ENCODE data around the gene KRT222. TPM values are rescaled to one million over a fixed set of nuclear protein-coding genes. Genes with fewer than 3 reads are reported as not detected.

The KRT222 gene
- total RNA-seq, 1 donor from 2014 or later: not detected

DNA sequence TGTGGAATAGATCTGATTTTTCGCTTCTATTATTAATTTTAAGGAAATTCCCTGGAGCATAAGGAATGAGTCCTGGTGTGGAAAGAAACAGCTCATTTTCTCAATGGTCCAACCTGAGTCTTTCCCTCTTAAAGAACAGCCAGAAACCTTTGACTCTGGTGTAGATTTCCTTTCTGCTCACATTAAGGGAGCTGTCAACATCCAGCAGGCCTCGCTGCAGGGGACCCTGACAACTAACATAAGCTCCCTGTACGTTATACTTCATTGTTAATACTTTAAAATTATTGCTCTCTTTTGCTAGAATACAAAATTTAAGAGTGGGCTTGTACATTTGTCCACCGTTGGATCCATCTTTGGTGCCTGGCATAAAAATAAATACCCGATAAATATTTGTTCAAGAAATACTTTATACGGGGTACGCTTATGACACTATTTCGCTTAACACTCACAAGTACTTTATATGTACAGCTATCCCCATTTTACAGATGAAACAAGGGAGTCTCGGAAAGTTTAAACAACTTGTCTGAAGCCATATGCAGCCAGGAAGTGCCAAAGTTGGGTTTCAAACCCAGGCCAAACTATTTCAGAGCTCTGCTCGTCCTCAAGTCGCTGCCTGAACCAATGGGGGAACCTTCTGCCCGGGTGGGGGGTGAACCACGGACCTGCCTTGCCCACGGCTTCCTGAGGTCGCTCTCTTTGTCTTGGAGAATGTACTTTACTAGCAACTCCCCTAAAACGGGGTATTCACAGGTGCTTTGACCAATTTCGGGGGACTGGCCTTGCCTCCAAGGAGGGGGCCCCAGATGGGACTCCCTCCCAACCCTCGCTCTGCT lies 18.0 kb downstream of the KRT222 start:
- TF ChIP-seq, protein P1, sequence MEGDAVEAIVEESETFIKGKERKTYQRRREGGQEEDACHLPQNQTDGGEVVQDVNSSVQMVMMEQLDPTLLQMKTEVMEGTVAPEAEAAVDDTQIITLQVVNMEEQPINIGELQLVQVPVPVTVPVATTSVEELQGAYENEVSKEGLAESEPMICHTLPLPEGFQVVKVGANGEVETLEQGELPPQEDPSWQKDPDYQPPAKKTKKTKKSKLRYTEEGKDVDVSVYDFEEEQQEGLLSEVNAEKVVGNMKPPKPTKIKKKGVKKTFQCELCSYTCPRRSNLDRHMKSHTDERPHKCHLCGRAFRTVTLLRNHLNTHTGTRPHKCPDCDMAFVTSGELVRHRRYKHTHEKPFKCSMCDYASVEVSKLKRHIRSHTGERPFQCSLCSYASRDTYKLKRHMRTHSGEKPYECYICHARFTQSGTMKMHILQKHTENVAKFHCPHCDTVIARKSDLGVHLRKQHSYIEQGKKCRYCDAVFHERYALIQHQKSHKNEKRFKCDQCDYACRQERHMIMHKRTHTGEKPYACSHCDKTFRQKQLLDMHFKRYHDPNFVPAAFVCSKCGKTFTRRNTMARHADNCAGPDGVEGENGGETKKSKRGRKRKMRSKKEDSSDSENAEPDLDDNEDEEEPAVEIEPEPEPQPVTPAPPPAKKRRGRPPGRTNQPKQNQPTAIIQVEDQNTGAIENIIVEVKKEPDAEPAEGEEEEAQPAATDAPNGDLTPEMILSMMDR (IDR thresholded peaks at IDR 0.05; ENCODE audit: unreplicated experiment): no peak
- peak overlapping the region; percentile 95 for H3K27ac Mint-ChIP-seq
- H3K4me1 Mint-ChIP-seq: peaks cover 37% of the 10 kb centered on the region
- peaks cover 19% of the 10 kb centered on the region for H3K36me3 Mint-ChIP-seq
- H3K27me3 Mint-ChIP-seq (ENCODE audit: low read depth): no peaks in the 10 kb centered on the region
- no peak for DNase-seq (ENCODE audit: low spot score in 2 of 2, unreplicated experiment in 2 of 2)
- H3K4me3 Mint-ChIP-seq: peak overlapping the region; percentile 79
- no peaks in the 10 kb centered on the region for H3K9me3 Mint-ChIP-seq

DNA sequence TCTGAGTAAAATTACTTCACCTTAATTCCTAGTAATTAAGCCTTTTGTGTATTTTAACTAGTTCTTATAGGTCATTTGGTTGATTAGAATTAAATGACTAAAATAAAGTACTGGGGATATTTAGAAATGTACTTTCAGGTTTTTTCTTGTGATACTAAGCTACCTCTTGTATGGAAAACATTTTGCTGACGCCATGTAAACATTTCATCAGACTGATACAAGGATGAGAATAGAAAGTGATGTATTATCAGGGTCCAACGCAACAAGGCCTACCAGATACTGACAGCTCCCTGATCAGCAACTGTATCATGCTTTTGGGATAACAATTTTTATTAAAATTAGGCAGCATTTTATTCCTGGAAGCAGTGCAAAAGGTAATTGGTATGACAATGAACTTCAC lies 19.0 kb downstream of the KRT222 start:
- H3K27me3 Mint-ChIP-seq (ENCODE audit: low read depth): no peaks in the 10 kb centered on the region
- H3K27ac Mint-ChIP-seq: peak overlapping the region; percentile 43
- H3K4me3 Mint-ChIP-seq: peak overlapping the region; percentile 45
- H3K9me3 Mint-ChIP-seq: no peaks in the 10 kb centered on the region
- TF ChIP-seq, protein P1 (IDR thresholded peaks at IDR 0.05; ENCODE audit: unreplicated experiment): no peak
- H3K4me1 Mint-ChIP-seq: peaks cover 40% of the 10 kb centered on the region
- no peak for DNase-seq (ENCODE audit: low spot score in 2 of 2, unreplicated experiment in 2 of 2)
- H3K36me3 Mint-ChIP-seq: peaks cover 22% of the 10 kb centered on the region

DNA sequence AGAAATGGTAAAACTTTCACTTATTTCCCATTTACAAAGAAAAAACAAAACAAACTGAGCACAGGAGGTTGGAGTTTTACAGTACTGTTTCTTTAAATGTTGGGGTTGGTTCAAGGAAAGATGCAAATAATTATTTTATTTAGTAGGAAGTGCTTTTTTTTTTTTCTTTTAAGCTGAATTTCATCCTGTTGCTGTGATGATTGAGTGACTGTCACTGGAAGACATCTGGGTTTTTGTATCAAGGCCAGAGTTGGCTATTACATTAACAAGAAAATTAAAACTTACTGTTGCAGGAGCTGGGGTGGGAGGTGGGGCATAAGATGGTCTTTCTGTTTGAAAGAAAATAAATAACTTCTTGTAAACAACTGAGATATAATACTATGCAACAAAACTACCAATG lies 19.7 kb downstream of the KRT222 start:
- H3K4me3 Mint-ChIP-seq: peak overlapping the region; percentile 28
- no peak for DNase-seq (ENCODE audit: low spot score in 2 of 2, unreplicated experiment in 2 of 2)
- no peaks in the 10 kb centered on the region for H3K9me3 Mint-ChIP-seq
- no peaks in the 10 kb centered on the region for H3K27me3 Mint-ChIP-seq (ENCODE audit: low read depth)
- peaks cover 40% of the 10 kb centered on the region for H3K4me1 Mint-ChIP-seq
- peak overlapping the region; percentile 54 for H3K27ac Mint-ChIP-seq
- peaks cover 25% of the 10 kb centered on the region for H3K36me3 Mint-ChIP-seq
- TF ChIP-seq, protein P1 (IDR thresholded peaks at IDR 0.05; ENCODE audit: unreplicated experiment): no peak

DNA sequence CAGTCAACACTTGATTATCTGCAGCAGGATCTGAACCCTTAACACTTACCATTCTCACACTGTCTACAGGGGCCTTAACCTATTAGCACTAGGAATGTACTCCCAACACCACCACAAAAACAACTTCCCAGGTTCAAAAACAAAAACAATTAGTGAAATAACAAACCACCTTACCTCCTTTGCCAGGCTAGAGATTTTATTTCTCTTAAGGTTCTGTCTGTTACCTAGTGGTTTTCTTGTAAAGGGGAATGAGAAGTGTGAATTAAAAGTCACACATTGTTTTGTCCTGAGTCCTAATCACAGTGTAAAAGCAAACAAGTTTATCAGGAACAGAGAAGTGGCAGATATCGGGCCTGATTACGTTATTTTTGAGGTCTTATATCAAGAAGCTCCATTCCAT lies 27.0 kb downstream of the KRT222 start:
- no peak for DNase-seq (ENCODE audit: low spot score in 2 of 2, unreplicated experiment in 2 of 2)
- Mint-ChIP-seq H3K9me3 (no peaks in the 10 kb centered on the region), H3K36me3 (peaks cover 39% of the 10 kb centered on the region), H3K27ac (no peak overlapping the region), H3K4me1 (peaks cover 4% of the 10 kb centered on the region), H3K4me3 (no peak overlapping the region), H3K27me3 (ENCODE audit: low read depth) (no peaks in the 10 kb centered on the region)
- TF ChIP-seq, protein P1 (IDR thresholded peaks at IDR 0.05; ENCODE audit: unreplicated experiment): no peak

DNA sequence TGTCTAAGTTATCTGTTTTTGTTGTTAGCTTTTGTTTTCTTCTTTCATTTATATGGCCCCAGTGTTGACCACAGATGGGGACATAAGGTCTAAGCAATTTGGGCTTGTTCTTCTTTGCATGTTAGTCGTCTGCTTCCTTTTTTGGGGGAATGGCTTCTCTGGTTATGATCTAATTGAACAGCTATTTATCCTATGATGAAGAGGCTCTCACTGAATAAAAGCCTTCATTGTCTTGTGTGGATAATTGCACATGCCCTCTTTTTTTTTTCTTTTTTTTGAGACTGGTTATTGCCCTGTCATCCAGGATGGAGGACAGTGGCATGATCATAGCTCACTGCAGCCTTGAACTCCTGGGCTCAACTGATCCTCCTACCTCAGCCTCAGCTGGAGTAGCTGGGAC lies 31.1 kb downstream of the KRT222 start:
- Mint-ChIP-seq H3K4me1 (no peaks in the 10 kb centered on the region), H3K36me3 (peaks cover 46% of the 10 kb centered on the region), H3K27ac (no peak overlapping the region), H3K27me3 (ENCODE audit: low read depth) (no peaks in the 10 kb centered on the region), H3K4me3 (no peak overlapping the region), H3K9me3 (no peaks in the 10 kb centered on the region)
- DNase-seq (ENCODE audit: low spot score in 2 of 2, unreplicated experiment in 2 of 2): no peak
- TF ChIP-seq, protein P1 (IDR thresholded peaks at IDR 0.05; ENCODE audit: unreplicated experiment): no peak

Measured in mesothelial cell of epicardium (in vitro differentiated cells).